GM10266 (cell line): ENCODE measurements around the gene CSN2.

Source experiments
- DNase-seq: peaks from one replicate; pipeline ENCODE4 v3.0.0; 2012; ENCODE audit errors: extremely low spot score
- CTCF ChIP-seq: IDR thresholded peaks from 2 replicates; pipeline ENCODE4 v1.5.1; 2012; ENCODE audit warnings: mild to moderate bottlenecking, low read depth; ENCODE audit not compliant: control insufficient read depth, insufficient read depth; ENCODE audit errors: missing control alignments

The CSN2 gene

GRCh38 chr4:69907151-69907550 is 58.4 kb downstream of the CSN2 start:
- DNase-seq = no peak
- TF ChIP-seq CTCF = no peak
